ENCODE results near the gene MAST2.

MAST2 gene

DNA sequence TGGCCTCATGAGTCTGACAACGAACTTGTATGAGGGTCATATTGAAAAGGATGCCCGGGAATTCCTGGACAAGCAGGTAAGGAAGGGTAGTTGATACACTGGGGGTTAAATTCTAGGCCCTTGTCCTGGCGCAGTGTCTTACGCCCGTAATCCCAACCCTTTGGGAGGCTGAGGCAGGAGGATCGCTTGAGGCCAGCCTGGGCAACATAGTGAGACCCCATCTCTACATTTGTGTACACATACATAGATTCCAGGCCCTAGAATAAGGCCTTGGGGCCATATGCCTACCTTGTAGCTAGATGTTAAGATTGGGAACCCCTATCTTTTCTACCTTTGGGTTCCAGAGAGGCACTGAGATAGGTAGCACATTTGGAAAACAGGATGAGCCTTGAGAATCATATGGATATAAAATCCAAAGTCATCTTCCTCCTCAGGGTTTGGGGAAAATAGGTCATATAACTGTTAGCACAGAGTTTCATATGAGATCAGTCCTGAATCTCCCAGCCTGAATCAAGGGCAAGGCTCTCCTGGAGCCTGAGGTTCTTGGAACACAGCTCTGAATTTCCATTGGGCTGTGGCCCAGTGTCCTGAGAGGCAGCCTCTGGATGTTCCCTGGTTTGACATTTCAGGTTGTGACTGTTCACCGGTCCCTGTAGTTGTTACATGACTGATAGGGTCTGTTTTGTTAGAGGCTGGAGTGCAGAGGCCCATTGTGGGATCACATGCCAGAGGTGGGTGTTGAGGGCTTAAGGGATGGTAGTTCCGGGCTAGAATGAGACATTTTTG is 224.6 kb downstream of the MAST2 start:
- H3K36me3 ChIP-seq: peaks cover 47 to 85% (median 59%) of the 10 kb centered on the region in 3 donors
- H3K27me3 ChIP-seq: no peaks in the 10 kb centered on the region
- no peak overlapping the region for H3K4me3 ChIP-seq
- no peaks in the 10 kb centered on the region for H3K9me3 ChIP-seq
- TF ChIP-seq, protein P1, sequence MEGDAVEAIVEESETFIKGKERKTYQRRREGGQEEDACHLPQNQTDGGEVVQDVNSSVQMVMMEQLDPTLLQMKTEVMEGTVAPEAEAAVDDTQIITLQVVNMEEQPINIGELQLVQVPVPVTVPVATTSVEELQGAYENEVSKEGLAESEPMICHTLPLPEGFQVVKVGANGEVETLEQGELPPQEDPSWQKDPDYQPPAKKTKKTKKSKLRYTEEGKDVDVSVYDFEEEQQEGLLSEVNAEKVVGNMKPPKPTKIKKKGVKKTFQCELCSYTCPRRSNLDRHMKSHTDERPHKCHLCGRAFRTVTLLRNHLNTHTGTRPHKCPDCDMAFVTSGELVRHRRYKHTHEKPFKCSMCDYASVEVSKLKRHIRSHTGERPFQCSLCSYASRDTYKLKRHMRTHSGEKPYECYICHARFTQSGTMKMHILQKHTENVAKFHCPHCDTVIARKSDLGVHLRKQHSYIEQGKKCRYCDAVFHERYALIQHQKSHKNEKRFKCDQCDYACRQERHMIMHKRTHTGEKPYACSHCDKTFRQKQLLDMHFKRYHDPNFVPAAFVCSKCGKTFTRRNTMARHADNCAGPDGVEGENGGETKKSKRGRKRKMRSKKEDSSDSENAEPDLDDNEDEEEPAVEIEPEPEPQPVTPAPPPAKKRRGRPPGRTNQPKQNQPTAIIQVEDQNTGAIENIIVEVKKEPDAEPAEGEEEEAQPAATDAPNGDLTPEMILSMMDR (IDR thresholded peaks at IDR 0.05): no peak
- no peaks in the 10 kb centered on the region for H3K4me1 ChIP-seq
- DNase-seq: no peak
- no peak overlapping the region for H3K27ac ChIP-seq
- intact Hi-C loops (cut with DNase I; ENCODE audit: low total_unique reads): no loop called here

DNA sequence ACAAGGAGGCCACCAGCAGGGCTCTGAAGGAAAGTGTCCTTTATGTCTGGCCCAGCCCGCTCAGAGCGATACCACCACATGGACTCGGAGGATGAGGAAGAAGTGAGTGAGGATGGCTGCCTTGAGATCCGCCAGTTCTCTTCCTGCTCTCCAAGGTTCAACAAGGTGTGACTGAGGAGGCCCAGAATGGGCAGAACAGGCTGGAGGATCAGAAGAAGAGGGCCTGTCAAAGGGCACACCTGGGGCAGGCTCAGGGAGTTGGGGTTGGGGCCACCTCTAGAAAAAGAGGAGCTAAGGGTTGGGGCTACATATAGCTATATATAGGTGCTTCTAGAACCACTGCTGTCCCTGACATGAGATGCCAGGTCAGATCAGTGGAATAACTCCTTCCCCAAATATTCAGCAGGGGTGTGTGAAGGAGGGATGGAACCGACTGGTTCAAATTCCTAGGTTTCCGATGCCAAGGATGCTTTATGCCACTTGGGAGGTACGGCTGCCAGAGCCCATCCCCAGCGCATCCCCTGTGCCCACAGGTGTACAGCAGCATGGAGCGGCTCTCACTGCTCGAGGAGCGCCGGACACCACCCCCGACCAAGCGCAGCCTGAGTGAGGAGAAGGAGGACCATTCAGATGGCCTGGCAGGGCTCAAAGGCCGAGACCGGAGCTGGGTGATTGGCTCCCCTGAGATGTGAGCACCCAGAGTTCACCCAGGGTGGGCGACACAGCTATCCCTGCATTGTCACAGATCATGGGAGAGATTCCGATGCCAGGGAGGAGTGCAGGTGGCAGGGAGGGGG is 226.9 kb downstream of the MAST2 start:
- no peak for DNase-seq
- intact Hi-C loops (cut with DNase I; ENCODE audit: low total_unique reads): no loop called here
- Histone ChIP-seq H3K36me3 (peaks cover 33 to 84% (median 52%) of the 10 kb centered on the region in 3 donors), H3K27me3 (no peaks in the 10 kb centered on the region), H3K4me1 (no peaks in the 10 kb centered on the region), H3K27ac (no peak overlapping the region), H3K4me3 (no peak overlapping the region), H3K9me3 (no peaks in the 10 kb centered on the region)
- TF ChIP-seq, protein P1 (IDR thresholded peaks at IDR 0.05): no peak

- TF ChIP-seq, protein P1 (IDR thresholded peaks at IDR 0.05): no peak
- Histone ChIP-seq H3K36me3 (peaks cover 29 to 80% (median 52%) of the 10 kb centered on the region in 3 donors), H3K4me3 (no peak overlapping the region), H3K4me1 (no peaks in the 10 kb centered on the region), H3K27me3 (no peaks in the 10 kb centered on the region), H3K27ac (no peak overlapping the region), H3K9me3 (no peaks in the 10 kb centered on the region)
- DNase-seq: no peak
- intact Hi-C loops (cut with DNase I; ENCODE audit: low total_unique reads): no loop called here
These were observed 227.7 kb downstream of the MAST2 start for GRCh38 chr1:46030876-46031660.

- peaks cover 0 to 6% (median 0%) of the 10 kb centered on the region in 4 donors for H3K4me1 ChIP-seq
These were observed 231.4 kb downstream of the MAST2 start for GRCh38 chr1:46034601-46035516.

More at GRCh38 chr1:46034601-46035516, 231.4 kb downstream of the MAST2 start:
- no peaks in the 10 kb centered on the region for H3K27me3 ChIP-seq
- no peak for DNase-seq
- H3K36me3 ChIP-seq: peaks cover 19 to 54% (median 35%) of the 10 kb centered on the region in 3 donors
- intact Hi-C loops (cut with DNase I; ENCODE audit: low total_unique reads): loop anchor here (5.0 kb wide), 1 partner anchor 192 kb away; no protein-coding TSS in a partner anchor
- no peak overlapping the region for H3K27ac ChIP-seq
- H3K9me3 ChIP-seq: no peaks in the 10 kb centered on the region
- no peak overlapping the region for H3K4me3 ChIP-seq
- TF ChIP-seq, protein P1 (IDR thresholded peaks at IDR 0.05): no peak

All from tibial artery (tissue), 4 donors.